HL-60 (cell line): ENCODE results near the gene HCLS1.

ENCODE experiments used
- CTCF ChIP-seq: IDR thresholded peaks from one replicate; pipeline ENCODE4 v1.5.1; 2011; ENCODE audit warnings: low read length, control low read depth, inconsistent platforms; ENCODE audit not compliant: insufficient read depth
- GABPA ChIP-seq: IDR thresholded peaks from 2 replicates; pipeline ENCODE4 v1.6.1; 2012; ENCODE audit warnings: low read depth
- POLR2AphosphoS5 ChIP-seq: IDR thresholded peaks from 2 replicates; pipeline ENCODE4 v1.6.1; 2012; ENCODE audit warnings: low read depth
- REST ChIP-seq: IDR thresholded peaks from 2 replicates; pipeline ENCODE4 v1.6.1; 2012; ENCODE audit warnings: low read depth; ENCODE audit not compliant: insufficient replicate concordance
- SPI1 ChIP-seq: IDR thresholded peaks from 2 replicates; pipeline ENCODE4 v1.6.1; 2012; ENCODE audit warnings: low read depth, mild to moderate bottlenecking, borderline replicate concordance

DNA sequence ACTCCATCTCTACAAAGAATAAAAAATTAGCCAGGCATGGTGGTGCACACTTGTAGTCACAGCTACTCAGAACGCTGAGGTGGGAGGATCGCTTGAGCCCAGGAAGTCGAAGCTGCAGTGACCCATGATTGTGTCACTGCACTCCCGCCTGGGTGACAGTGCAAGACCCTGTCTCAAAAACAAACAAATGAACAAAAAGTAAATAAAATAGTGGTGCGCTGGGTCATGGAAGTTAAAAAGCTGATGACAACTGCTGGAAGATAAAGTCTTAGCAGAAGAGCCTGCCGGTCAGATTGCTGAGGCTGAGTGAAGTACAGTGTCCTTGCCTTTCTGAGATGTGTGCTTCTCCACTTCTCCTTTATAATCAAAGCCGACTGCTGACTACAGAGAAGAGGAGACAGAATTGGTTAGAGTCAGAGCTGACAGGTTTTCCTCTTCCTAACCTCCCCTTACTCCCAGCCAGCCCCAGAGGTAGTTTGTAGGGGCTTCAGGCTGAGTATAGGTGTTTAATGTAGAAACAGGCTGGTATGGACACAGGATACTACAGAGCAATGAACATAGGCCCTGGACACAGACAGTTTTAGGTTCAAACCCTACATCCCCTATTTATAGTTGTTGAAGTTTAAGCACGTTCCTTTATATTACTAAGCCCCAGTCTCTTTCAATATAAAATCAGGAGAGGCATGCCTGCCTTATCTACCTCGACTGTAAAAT, 17.9 kb downstream of the HCLS1 start:
- TF ChIP-seq CTCF: no peak
- no peak for TF ChIP-seq REST
- no peak for TF ChIP-seq POLR2AphosphoS5
- TF ChIP-seq GABPA: no peak
- TF ChIP-seq SPI1: no peak
